Kidney (tissue), 14 donors: ENCODE results near the gene CYP8B1. TPM values are rescaled to one million over a fixed set of nuclear protein-coding genes. Genes with fewer than 3 reads are reported as not detected.

Experiments
- DNase-seq, 5 donors: peaks; one replicate each; pipeline ENCODE4 v3.0.0-alpha.2; 2013 to 2020
- FAIRE-seq: peaks from 2 replicates; lab custom pipeline; 2012; peaks lifted over from hg19 to GRCh38; lab: Jason Lieb, UNC
- H3K27ac ChIP-seq, 2 donors: one replicate each; pipeline ENCODE4 v1.7.0; 2013; ENCODE audit warnings: low read depth in 2 of 2, low read length in 2 of 2, inconsistent platforms in 1 of 2
- H3K27me3 ChIP-seq: one replicate; pipeline ENCODE4 v1.7.1; 2013; ENCODE audit warnings: low read length, inconsistent platforms; ENCODE audit not compliant: control insufficient read depth, insufficient read depth
- H3K36me3 ChIP-seq, 3 donors: one replicate each; pipeline versions ENCODE4 v1.7.0 to v1.7.1; 2013; ENCODE audit warnings: low read length in 3 of 3, control low read depth in 1 of 3, inconsistent platforms in 1 of 3; ENCODE audit not compliant: insufficient read depth in 3 of 3, control insufficient read depth in 2 of 3
- H3K4me1 ChIP-seq, 3 donors: one replicate each; pipeline versions ENCODE4 v1.7.0 to v1.7.1; 2013; ENCODE audit warnings: low read length in 3 of 3, inconsistent platforms in 1 of 3, low read depth in 1 of 3; ENCODE audit not compliant: control insufficient read depth in 2 of 3, insufficient read depth in 2 of 3
- H3K4me3 ChIP-seq, 3 donors: one replicate each; pipeline versions ENCODE4 v1.7.0 to v1.8.1; 2013; ENCODE audit warnings: low read length in 3 of 3, control low read depth in 1 of 3, inconsistent platforms in 1 of 3
- H3K9ac ChIP-seq, 3 donors: one replicate each; pipeline versions ENCODE4 v1.7.0 to v1.7.1; 2013; ENCODE audit warnings: low read length in 3 of 3, control low read depth in 1 of 3, inconsistent platforms in 1 of 3
- H3K9me3 ChIP-seq, 3 donors: one replicate each; pipeline versions ENCODE4 v1.7.0 to v1.7.1; 2013; ENCODE audit warnings: low read length in 3 of 3, control low read depth in 1 of 3, inconsistent platforms in 1 of 3; ENCODE audit not compliant: control insufficient read depth in 2 of 3, insufficient read depth in 1 of 3
- intact Hi-C: fragments of 100-400 bp; cut with DNase I; formaldehyde crosslinking; loops from one replicate; pipeline ENCODE4 v1.11.1; 2022
- polyA plus RNA-seq: library from polyadenylated mRNA; stranded (reverse); fragments of 350-450 nt; fragmentation: Illumina TruSeq; extraction: RNeasy Lipid Tissue Mini Kit (QIAGEN cat#74804); gene quantifications from one replicate; pipeline ENCODE4 v1.2.3, GENCODE V29; 2014; ENCODE audit warnings: low read depth, low replicate concordance; ENCODE audit not compliant: insufficient read depth
- total RNA-seq: library from RNA; stranded (reverse); fragmentation: NEBNext Ultra II Directional; extraction: Animal tissue kit (Norgen Biotek cat#: 25700); gene quantifications from one replicate; pipeline ENCODE4 v1.2.1, GENCODE V29; 2021
- TF ChIP-seq, protein P1 (sequence below): IDR thresholded peaks from 3 replicates; pipeline ENCODE4 v1.5.1; 2012; ENCODE audit warnings: mild to moderate bottlenecking, moderate library complexity, borderline replicate concordance; ENCODE audit not compliant: insufficient read depth; ENCODE audit errors: extremely low read depth
- donor health status: control.
- donor health status: control.
- donor health status: control.
- donor health status: control.
- donor health status: control.
- donor health status: DM: yes; HTN: yes; CAD: no.
- donor health status: Normal renal cell carcinoma (clear cell type).

CYP8B1 gene
- total and polyA plus RNA-seq, 2 donors from 2014 or later = 4.3 to 10.4 TPM

DNA sequence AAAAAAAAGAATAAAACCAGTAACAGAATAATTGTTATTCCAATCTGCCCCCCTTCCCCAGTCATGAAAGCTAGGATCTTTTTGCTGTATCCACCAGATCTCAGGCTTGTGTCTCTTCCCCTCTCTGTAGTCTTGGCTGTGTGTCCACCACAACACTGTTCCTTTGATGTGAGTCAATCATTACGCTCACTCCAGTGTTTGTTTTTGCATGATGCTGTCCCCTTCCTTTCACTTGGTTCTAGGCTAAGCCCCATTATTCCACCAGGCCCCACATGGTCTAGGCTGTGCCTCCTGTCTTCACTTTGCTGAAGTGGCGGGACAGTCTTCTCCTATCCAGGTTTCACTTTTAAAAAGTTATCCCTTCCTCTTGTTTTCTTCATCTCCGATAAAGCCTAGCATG lies 52.9 kb downstream of the CYP8B1 start:
- H3K27ac ChIP-seq = no peak overlapping the region
- peaks cover 0 to 2% (median 0%) of the 10 kb centered on the region in 3 donors for H3K4me1 ChIP-seq
- FAIRE-seq (no peak), DNase-seq (no peak)
- H3K9me3 ChIP-seq = no peaks in the 10 kb centered on the region
- no peak overlapping the region for H3K4me3 ChIP-seq
- no peaks in the 10 kb centered on the region for H3K36me3 ChIP-seq
- H3K27me3 ChIP-seq = no peaks in the 10 kb centered on the region
- no peak overlapping the region for H3K9ac ChIP-seq
- intact Hi-C loops = no loop called here
- TF ChIP-seq, protein P1, sequence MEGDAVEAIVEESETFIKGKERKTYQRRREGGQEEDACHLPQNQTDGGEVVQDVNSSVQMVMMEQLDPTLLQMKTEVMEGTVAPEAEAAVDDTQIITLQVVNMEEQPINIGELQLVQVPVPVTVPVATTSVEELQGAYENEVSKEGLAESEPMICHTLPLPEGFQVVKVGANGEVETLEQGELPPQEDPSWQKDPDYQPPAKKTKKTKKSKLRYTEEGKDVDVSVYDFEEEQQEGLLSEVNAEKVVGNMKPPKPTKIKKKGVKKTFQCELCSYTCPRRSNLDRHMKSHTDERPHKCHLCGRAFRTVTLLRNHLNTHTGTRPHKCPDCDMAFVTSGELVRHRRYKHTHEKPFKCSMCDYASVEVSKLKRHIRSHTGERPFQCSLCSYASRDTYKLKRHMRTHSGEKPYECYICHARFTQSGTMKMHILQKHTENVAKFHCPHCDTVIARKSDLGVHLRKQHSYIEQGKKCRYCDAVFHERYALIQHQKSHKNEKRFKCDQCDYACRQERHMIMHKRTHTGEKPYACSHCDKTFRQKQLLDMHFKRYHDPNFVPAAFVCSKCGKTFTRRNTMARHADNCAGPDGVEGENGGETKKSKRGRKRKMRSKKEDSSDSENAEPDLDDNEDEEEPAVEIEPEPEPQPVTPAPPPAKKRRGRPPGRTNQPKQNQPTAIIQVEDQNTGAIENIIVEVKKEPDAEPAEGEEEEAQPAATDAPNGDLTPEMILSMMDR = no peak

Other genes with a start within 250 kb of the CYP8B1 start
- gene ZBTB47, start 222.2 kb downstream of the CYP8B1 start, total RNA-seq = 26.6 TPM
- 7.8 TPM for gene ZBTB47, start 222.2 kb downstream of the CYP8B1 start, polyA plus RNA-seq
- not detected for gene KLHL40, start 190.3 kb downstream of the CYP8B1 start, total RNA-seq
- not detected for gene KLHL40, start 190.3 kb downstream of the CYP8B1 start, polyA plus RNA-seq
- gene HHATL, start 173.1 kb downstream of the CYP8B1 start, total RNA-seq = not detected
- gene HHATL, start 173.1 kb downstream of the CYP8B1 start, polyA plus RNA-seq = not detected
- 5.3 TPM for gene CCDC13, start 102.6 kb downstream of the CYP8B1 start, total RNA-seq
- 7.0 TPM for gene CCDC13, start 102.6 kb downstream of the CYP8B1 start, polyA plus RNA-seq
- gene HIGD1A, start 71.4 kb downstream of the CYP8B1 start, total RNA-seq = 207 TPM
- 283 TPM for gene HIGD1A, start 71.4 kb downstream of the CYP8B1 start, polyA plus RNA-seq
- gene ACKR2, start 66.4 kb downstream of the CYP8B1 start, total RNA-seq = 8.9 TPM
- gene ACKR2, start 66.4 kb downstream of the CYP8B1 start, polyA plus RNA-seq = 0.86 TPM
- 12.8 TPM for gene ZNF662, start 30.3 kb upstream of the CYP8B1 start, total RNA-seq
- gene ZNF662, start 30.3 kb upstream of the CYP8B1 start, polyA plus RNA-seq = 4.9 TPM
- 7.3 TPM for gene GASK1A, start 103.4 kb upstream of the CYP8B1 start, total RNA-seq
- gene GASK1A, start 103.4 kb upstream of the CYP8B1 start, polyA plus RNA-seq = 2.3 TPM
- gene POMGNT2, start 230.2 kb upstream of the CYP8B1 start, total RNA-seq = 15.4 TPM
- 16.0 TPM for gene POMGNT2, start 230.2 kb upstream of the CYP8B1 start, polyA plus RNA-seq